DND-41 (cell line): ENCODE results near the gene FAM83C.

Experiments used
- EZH2 ChIP-seq: IDR thresholded peaks from 3 replicates; pipeline ENCODE4 v1.6.1; 2012; ENCODE audit warnings: borderline replicate concordance, low read depth, mild to moderate bottlenecking, moderate library complexity, low read length, inconsistent platforms; ENCODE audit not compliant: severe bottlenecking
- TF ChIP-seq, protein P1 (sequence below): IDR thresholded peaks from 2 replicates; pipeline ENCODE4 v1.5.1; 2012; ENCODE audit warnings: borderline replicate concordance, low read length, moderate library complexity, mild to moderate bottlenecking; ENCODE audit not compliant: poor library complexity, severe bottlenecking; ENCODE audit errors: extremely low read depth

DNA sequence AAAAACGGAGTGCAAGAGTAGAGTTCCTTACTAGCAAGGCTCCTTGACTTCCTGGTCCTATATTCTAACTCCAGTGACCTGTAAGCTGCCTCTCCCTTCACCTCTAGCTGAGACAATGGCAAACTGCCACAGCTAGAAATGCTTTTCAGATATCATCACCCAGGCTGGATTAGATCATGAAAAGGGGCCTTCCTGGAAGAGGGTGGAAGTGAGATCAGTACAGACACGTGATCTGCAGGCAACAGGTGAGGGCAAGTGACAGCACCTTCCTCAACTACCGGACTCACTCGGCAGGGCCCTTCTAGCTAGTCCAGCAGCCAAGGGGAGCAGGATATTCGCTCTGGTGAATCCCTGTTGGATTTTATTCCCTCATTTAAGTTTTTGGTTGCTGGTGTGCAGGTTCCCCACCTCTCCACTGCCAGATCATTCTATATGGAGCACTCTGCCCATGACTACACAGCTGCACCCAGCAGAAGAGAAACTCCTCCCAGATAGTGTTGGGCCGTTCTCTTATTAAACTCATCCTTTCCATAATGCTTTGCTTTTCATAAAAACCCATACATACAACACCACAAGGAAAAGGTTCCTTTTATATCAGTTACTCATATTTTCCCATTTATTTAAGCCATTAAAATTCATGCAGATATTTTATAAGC, 26.4 kb upstream of the FAM83C start:
- TF ChIP-seq, protein P1, sequence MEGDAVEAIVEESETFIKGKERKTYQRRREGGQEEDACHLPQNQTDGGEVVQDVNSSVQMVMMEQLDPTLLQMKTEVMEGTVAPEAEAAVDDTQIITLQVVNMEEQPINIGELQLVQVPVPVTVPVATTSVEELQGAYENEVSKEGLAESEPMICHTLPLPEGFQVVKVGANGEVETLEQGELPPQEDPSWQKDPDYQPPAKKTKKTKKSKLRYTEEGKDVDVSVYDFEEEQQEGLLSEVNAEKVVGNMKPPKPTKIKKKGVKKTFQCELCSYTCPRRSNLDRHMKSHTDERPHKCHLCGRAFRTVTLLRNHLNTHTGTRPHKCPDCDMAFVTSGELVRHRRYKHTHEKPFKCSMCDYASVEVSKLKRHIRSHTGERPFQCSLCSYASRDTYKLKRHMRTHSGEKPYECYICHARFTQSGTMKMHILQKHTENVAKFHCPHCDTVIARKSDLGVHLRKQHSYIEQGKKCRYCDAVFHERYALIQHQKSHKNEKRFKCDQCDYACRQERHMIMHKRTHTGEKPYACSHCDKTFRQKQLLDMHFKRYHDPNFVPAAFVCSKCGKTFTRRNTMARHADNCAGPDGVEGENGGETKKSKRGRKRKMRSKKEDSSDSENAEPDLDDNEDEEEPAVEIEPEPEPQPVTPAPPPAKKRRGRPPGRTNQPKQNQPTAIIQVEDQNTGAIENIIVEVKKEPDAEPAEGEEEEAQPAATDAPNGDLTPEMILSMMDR = no peak
- TF ChIP-seq EZH2 = no peak
